Gastrocnemius medialis (tissue), 4 donors: ENCODE results near the gene LSP1. TPM values are rescaled to one million over a fixed set of nuclear protein-coding genes. Genes with fewer than 3 reads are reported as not detected.

ENCODE experiments used
- ATAC-seq, 2 donors: fragments of 150-250 bp; one replicate each; pipeline ENCODE4 v1.9.1; 2016
- DNase-seq, 2 donors: peaks; one replicate each; pipeline ENCODE4 v3.0.0-alpha.2; 2019
- H3K27ac ChIP-seq, 4 donors: fragments of 200-600 bp; sonication (generic); 1 replicate in 1 of 4; 2 replicates in 3 of 4; pipeline ENCODE4 v1.5.1; 2016 to 2018; ENCODE audit warnings: mild to moderate bottlenecking in 2 of 4, moderate library complexity in 1 of 4
- H3K27me3 ChIP-seq, 3 donors: fragments of 200-600 bp; sonication (generic) in 2 of 3; 1 replicate in 1 of 3; 2 replicates in 2 of 3; pipeline versions ENCODE4 v1.5.1 to v1.6.0; 2016 to 2019; ENCODE audit warnings: mild to moderate bottlenecking in 1 of 3, moderate library complexity in 1 of 3
- H3K36me3 ChIP-seq, 2 donors: fragments of 200-600 bp; sonication (generic) in 1 of 2; one replicate each; pipeline ENCODE4 v1.5.1; 2017 to 2018
- H3K4me1 ChIP-seq, 2 donors: fragments of 200-600 bp; sonication (generic) in 1 of 2; one replicate each; pipeline ENCODE4 v1.5.1; 2016 to 2017; ENCODE audit warnings: mild to moderate bottlenecking in 2 of 2
- H3K4me3 ChIP-seq, 4 donors: fragments of 200-600 bp; sonication (generic) in 3 of 4; 1 replicate in 1 of 4; 2 replicates in 3 of 4; pipeline ENCODE4 v1.5.1; 2016 to 2019; ENCODE audit warnings: mild to moderate bottlenecking in 2 of 4
- H3K9me3 ChIP-seq, 3 donors: fragments of 200-600 bp; sonication (generic) in 2 of 3; 1 replicate in 1 of 3; 2 replicates in 2 of 3; pipeline ENCODE4 v1.5.1; 2016 to 2019
- POLR2A ChIP-seq, 2 donors: fragments of 450-650 bp; IDR thresholded peaks; one replicate each; pipeline ENCODE4 v1.6.1; 2017; ENCODE audit warnings: antibody characterized with exemption in 2 of 2, mild to moderate bottlenecking in 2 of 2, moderate library complexity in 2 of 2
- in situ Hi-C, 4 donors: fragments of 200-750 bp; cut with MboI; loops; one replicate each; pipeline versions ENCODE4 v1.15.0 to v1.8.0; 2017; ENCODE audit warnings: low sequenced_read_pairs in 4 of 4
- intact Hi-C: fragments of 100-400 bp; cut with DNase I; formaldehyde crosslinking; loops from one replicate; pipeline ENCODE4 v1.15.1; 2023; ENCODE audit warnings: low total_unique reads
- total RNA-seq, 4 donors: library from RNA; depleted of rRNA; stranded (reverse); fragments of >200 nt; gene quantifications; one replicate each; pipeline versions ENCODE4 v1.1.0 to v1.2.3, GENCODE V29; 2016
- TF ChIP-seq, protein P1 (sequence below), 5 experiments: fragments of 450-650 bp in 3 of 5; fragments of 200-600 bp in 2 of 5; sonication (generic) in 2 of 5; IDR thresholded peaks in 4 of 5; conservative IDR thresholded peaks in 1 of 5; 1 replicate in 4 of 5; 2 replicates in 1 of 5; pipeline ENCODE4 v1.5.1; 2016 to 2019; ENCODE audit warnings: antibody characterized with exemption in 5 of 5, mild to moderate bottlenecking in 3 of 5, moderate library complexity in 3 of 5

The LSP1 gene
- total RNA-seq, 4 donors from 2014 or later, result 3.0 to 13.5 (median 5.5) TPM

DNA sequence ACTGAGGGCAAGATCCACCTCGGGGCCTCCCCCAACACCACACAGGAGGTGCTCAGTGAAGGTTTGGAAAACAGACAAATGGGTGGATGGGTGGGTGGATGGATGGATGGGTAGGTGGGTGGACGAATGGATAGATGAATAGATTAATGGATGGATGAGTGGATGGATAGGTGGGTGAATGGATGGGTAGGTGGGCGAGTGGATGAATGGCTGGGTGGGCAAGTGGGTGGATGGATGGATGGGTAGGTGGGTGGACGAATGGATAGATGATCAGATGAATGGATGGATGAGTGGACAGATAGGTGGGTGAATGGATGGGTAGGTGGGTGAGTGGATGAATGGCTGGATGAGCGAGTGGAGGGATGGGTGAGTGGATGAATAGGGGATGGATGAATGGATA lies 39.7 kb downstream of the LSP1 start:
- peak overlapping the region; percentile 26 to 87 (median 58) for H3K27ac ChIP-seq
- intact Hi-C loops, result no loop called here

DNA sequence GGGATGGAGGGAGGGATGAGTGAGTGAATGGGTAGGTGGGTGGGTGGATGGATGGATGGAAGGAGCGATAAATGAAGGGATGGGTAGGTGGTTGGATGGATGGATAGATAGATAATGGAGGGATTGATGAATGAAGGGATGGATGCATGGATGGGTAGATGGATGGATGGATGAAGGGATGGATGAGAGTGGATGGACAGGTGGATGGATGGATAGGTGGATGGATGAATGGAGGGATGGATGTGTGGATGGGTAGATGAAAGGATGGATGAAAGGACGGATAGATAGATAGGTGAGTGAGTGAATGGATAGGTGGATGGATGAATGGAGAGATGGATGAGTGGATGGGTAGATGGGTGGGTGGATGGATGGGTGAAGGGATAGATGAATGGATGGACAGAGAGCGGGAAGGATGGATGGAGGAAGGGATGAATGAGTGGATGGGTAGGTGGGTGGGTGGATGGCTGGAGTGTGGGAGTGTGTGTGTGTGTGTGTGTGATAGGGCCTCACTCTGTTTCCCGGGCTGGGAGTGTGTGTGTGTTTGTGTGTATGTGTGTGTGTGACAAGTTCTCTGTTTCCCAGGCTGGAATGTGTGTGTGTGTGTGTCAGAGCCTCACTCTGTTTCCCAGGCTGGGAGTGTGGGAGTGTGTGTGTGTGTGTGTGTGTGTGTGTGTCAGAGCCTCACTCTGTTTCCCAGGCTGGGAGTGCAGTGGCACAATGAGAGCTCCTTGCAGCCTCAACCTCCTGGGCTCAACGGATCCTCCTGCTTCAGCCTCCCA lies 40.9 kb downstream of the LSP1 start:
- DNase-seq (no peak), ATAC-seq (no peak)
- no peaks in the 10 kb centered on the region for H3K27me3 ChIP-seq
- intact Hi-C loops, result loop anchor here (1.0 kb wide), 1 partner anchor 47 kb away; no protein-coding TSS in a partner anchor
- in situ Hi-C loops, result loop anchor here in 1 of 4 donors (25.0 kb wide), 1 partner anchor 269 kb away; the partner anchor contains the start of genes INS and TH
- H3K36me3 ChIP-seq, result no peaks in the 10 kb centered on the region
- TF ChIP-seq, protein P1, sequence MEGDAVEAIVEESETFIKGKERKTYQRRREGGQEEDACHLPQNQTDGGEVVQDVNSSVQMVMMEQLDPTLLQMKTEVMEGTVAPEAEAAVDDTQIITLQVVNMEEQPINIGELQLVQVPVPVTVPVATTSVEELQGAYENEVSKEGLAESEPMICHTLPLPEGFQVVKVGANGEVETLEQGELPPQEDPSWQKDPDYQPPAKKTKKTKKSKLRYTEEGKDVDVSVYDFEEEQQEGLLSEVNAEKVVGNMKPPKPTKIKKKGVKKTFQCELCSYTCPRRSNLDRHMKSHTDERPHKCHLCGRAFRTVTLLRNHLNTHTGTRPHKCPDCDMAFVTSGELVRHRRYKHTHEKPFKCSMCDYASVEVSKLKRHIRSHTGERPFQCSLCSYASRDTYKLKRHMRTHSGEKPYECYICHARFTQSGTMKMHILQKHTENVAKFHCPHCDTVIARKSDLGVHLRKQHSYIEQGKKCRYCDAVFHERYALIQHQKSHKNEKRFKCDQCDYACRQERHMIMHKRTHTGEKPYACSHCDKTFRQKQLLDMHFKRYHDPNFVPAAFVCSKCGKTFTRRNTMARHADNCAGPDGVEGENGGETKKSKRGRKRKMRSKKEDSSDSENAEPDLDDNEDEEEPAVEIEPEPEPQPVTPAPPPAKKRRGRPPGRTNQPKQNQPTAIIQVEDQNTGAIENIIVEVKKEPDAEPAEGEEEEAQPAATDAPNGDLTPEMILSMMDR (IDR thresholded peaks at IDR 0.05 in 4 of 5, conservative IDR thresholded peaks at IDR 0.05 in 1 of 5), result no peak
- no peak for TF ChIP-seq POLR2A (IDR thresholded peaks at IDR 0.05)
- H3K27ac ChIP-seq, result peak overlapping the region in 1 of 4 donors; percentile 84
- H3K4me1 ChIP-seq, result peaks cover 16 to 35% of the 10 kb centered on the region in 2 donors
- no peaks in the 10 kb centered on the region for H3K9me3 ChIP-seq
- H3K4me3 ChIP-seq, result no peak overlapping the region

More for the DNA sequence above, 39.7 kb downstream of the LSP1 start:
- TF ChIP-seq, protein P1 (IDR thresholded peaks at IDR 0.05 in 4 of 5, conservative IDR thresholded peaks at IDR 0.05 in 1 of 5), result no peak
- no peak for TF ChIP-seq POLR2A (IDR thresholded peaks at IDR 0.05)
- Histone ChIP-seq H3K4me3 (peak overlapping the region in 1 of 4 donors; percentile 11), H3K9me3 (no peaks in the 10 kb centered on the region), H3K4me1 (peaks cover 16 to 42% of the 10 kb centered on the region in 2 donors), H3K27me3 (no peaks in the 10 kb centered on the region), H3K36me3 (no peaks in the 10 kb centered on the region)
- in situ Hi-C loops, result loop anchor here in 1 of 4 donors (25.0 kb wide), 1 partner anchor 270 kb away; the partner anchor contains the start of genes INS and TH
- ATAC-seq (no peak), DNase-seq (no peak)

DNA sequence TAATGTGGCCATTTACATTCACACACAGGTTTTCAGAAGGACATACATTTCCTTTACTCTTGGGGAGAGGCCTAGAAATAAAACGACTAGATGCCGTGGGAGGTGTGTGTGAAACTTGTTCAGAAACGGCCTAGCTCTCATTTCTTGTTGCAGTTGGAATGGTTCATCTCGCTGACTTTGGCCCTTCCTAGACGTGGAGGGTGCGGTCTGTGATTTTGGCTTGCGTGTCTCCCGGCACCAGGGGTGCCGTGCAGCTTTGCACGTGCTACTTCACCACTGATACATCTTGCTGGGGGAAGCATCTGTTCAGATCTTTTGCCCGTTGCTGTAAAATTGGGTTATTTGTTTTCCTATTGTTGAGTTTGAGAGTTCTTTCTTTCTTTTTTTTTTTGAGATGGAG lies 41.9 kb downstream of the LSP1 start:
- no peak for TF ChIP-seq POLR2A (IDR thresholded peaks at IDR 0.05)
- TF ChIP-seq, protein P1 (IDR thresholded peaks at IDR 0.05 in 4 of 5, conservative IDR thresholded peaks at IDR 0.05 in 1 of 5), result no peak
- Histone ChIP-seq H3K4me1 (peaks cover 14 to 27% of the 10 kb centered on the region in 2 donors), H3K9me3 (no peaks in the 10 kb centered on the region), H3K27ac (no peak overlapping the region), H3K4me3 (no peak overlapping the region), H3K36me3 (no peaks in the 10 kb centered on the region), H3K27me3 (no peaks in the 10 kb centered on the region)
- DNase-seq (no peak), ATAC-seq (no peak)
- intact Hi-C loops, result loop anchor here (1.0 kb wide), 1 partner anchor 46 kb away; no protein-coding TSS in a partner anchor
- in situ Hi-C loops, result loop anchor here in 1 of 4 donors (25.0 kb wide), 1 partner anchor 268 kb away; the partner anchor contains the start of genes INS and TH

DNA sequence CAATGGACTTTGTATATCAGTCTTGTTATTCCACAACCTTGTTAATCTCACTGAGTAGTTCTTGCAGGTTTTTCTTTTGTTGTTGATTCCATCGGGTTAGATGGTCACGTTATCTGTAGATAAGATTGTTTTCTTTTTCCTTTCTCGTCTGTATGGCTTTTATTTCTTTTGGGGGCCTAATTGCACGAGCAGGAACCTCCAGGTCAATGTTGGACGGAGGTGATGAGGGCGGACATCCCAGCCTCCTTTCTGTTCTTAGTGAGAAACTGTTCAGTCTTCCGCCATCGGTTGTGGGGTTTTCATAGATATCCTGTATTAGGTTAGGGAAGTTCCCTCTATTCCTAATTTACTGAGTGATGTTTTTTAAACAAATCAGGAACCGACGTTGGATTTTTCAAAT lies 43.6 kb downstream of the LSP1 start:
- ATAC-seq (no peak), DNase-seq (no peak)
- no peaks in the 10 kb centered on the region for H3K27me3 ChIP-seq
- TF ChIP-seq, protein P1 (IDR thresholded peaks at IDR 0.05 in 4 of 5, conservative IDR thresholded peaks at IDR 0.05 in 1 of 5), result no peak
- TF ChIP-seq POLR2A (IDR thresholded peaks at IDR 0.05), result no peak
- intact Hi-C loops (no loop called here), in situ Hi-C loops (loop anchor here in 1 of 4 donors (25.0 kb wide), 1 partner anchor 266 kb away; the partner anchor contains the start of genes INS and TH)
- H3K4me1 ChIP-seq, result peaks cover 9 to 12% of the 10 kb centered on the region in 2 donors
- no peaks in the 10 kb centered on the region for H3K9me3 ChIP-seq
- no peak overlapping the region for H3K4me3 ChIP-seq
- no peak overlapping the region for H3K27ac ChIP-seq
- H3K36me3 ChIP-seq, result no peaks in the 10 kb centered on the region
